Caco-2 (cell line): ENCODE results near the gene MTF1. TPM values are rescaled to one million over a fixed set of nuclear protein-coding genes. Genes with fewer than 3 reads are reported as not detected.

Source experiments
- BruUV-seq: library from RNA; stranded (reverse); fragments of 400-500 nt; replicated peaks from 2 replicates; lab custom pipeline; 2021; lab: Mats Ljungman, UMichigan
- CTCF ChIA-PET: fragments of 300-600 bp; sonication (Branson Sonifier 250); formaldehyde crosslinking; loops from one replicate; lab custom pipeline; 2022; ENCODE audit warnings: antibody characterized with exemption; lab: Charles Lee
- POLR2A ChIA-PET: fragments of 300-600 bp; sonication (Branson Sonifier 250); formaldehyde crosslinking; loops from one replicate; lab custom pipeline; 2022; ENCODE audit warnings: antibody characterized with exemption; lab: Charles Lee
- DNase-seq, 2 experiments: peaks; one replicate each; pipeline versions ENCODE4 v3.0.0 to v3.0.0-alpha.2; 2020 to 2022
- H3K27me3 ChIP-seq: replicated peaks from 2 replicates; pipeline ENCODE4 v1.6.0; 2011; ENCODE audit warnings: low read length; ENCODE audit not compliant: control insufficient read depth, insufficient read depth
- H3K36me3 ChIP-seq: 2 replicates; pipeline ENCODE4 v1.5.1; 2011; ENCODE audit warnings: low read length; ENCODE audit not compliant: control insufficient read depth, insufficient read depth
- H3K4me1 ChIP-seq: fragments of 250-450 bp; sonication (Bioruptor Pico); 2 replicates; pipeline ENCODE4 v1.5.1; 2020; ENCODE audit warnings: mild to moderate bottlenecking
- H3K4me3 ChIP-seq: 2 replicates; pipeline ENCODE4 v1.5.1; 2011; ENCODE audit warnings: low read depth, mild to moderate bottlenecking, control low read depth, low read length
- H3K9me3 ChIP-seq: fragments of 250-450 bp; sonication (Bioruptor Pico); 2 replicates; pipeline ENCODE4 v1.5.1; 2020; ENCODE audit warnings: mild to moderate bottlenecking, moderate library complexity
- H3K27ac Mint-ChIP-seq: one replicate; pipeline ENCODE4 v1.8.0; 2022; ENCODE audit warnings: mixed read lengths; ENCODE audit not compliant: unreplicated experiment
- H3K27me3 Mint-ChIP-seq: one replicate; pipeline ENCODE4 v1.8.0; 2022; ENCODE audit warnings: mixed read lengths; ENCODE audit not compliant: insufficient read depth, unreplicated experiment
- H3K36me3 Mint-ChIP-seq: one replicate; pipeline ENCODE4 v1.8.0; 2022; ENCODE audit warnings: mild to moderate bottlenecking, mixed read lengths; ENCODE audit not compliant: insufficient read depth, unreplicated experiment
- H3K4me1 Mint-ChIP-seq: one replicate; pipeline ENCODE4 v1.8.0; 2022; ENCODE audit warnings: low read depth, mixed read lengths; ENCODE audit not compliant: unreplicated experiment
- H3K4me3 Mint-ChIP-seq: one replicate; pipeline ENCODE4 v1.8.0; 2022; ENCODE audit warnings: mild to moderate bottlenecking, moderate library complexity, mixed read lengths; ENCODE audit not compliant: unreplicated experiment
- H3K9me3 Mint-ChIP-seq: one replicate; pipeline ENCODE4 v1.8.0; 2022; ENCODE audit warnings: mixed read lengths; ENCODE audit not compliant: unreplicated experiment
- intact Hi-C: fragments of 100-400 bp; cut with micrococcal nuclease; formaldehyde crosslinking; loops from one replicate; pipeline ENCODE4 v1.10.0; 2022; ENCODE audit not compliant: unreplicated experiment
- total RNA-seq: library from RNA; stranded (reverse); gene quantifications from 2 replicates; pipeline ENCODE4 v1.2.3, GENCODE V29; 2022
- TF ChIP-seq, protein P1 (sequence below), 2 experiments: fragments of 200-600 bp in 1 of 2; IDR thresholded peaks; 1 replicate in 1 of 2; 2 replicates in 1 of 2; pipeline versions ENCODE4 v1.5.1 to v1.8.0; 2011 to 2022; ENCODE audit warnings: antibody characterized with exemption in 1 of 2, control low read depth in 1 of 2, inconsistent platforms in 1 of 2, low read depth in 1 of 2, low read length in 1 of 2, mild to moderate bottlenecking in 1 of 2, moderate library complexity in 1 of 2; ENCODE audit not compliant: insufficient read depth in 1 of 2, severe bottlenecking in 1 of 2, unreplicated experiment in 1 of 2

The MTF1 gene
- total RNA-seq, 1 experiment from 2014 or later, result 8.4 TPM

DNA sequence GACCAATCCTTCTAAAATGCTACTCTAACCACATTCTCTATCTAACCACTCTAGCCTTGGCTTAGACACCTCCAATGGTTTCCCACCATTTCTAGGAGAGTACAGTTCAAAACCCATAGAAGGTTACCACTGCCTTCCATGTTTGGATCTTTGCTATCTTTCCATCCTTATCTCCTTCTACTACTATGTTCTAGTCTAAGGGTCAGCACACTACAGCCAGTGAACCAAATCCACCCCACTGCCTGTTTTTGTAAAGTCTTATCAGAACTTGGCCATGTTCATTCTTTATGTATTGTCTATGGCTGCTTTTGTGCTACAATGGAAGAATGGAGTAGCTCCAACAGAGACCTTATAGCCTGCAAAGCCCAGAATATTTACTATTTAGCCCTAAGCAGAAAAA is 6.2 kb downstream of the MTF1 start:
- Mint-ChIP-seq H3K9me3 (no peaks in the 10 kb centered on the region), H3K4me3 (no peak overlapping the region), H3K27me3 (no peaks in the 10 kb centered on the region), H3K27ac (peak overlapping the region; percentile 86), H3K4me1 (peaks cover 6% of the 10 kb centered on the region), H3K36me3 (peaks cover 25% of the 10 kb centered on the region)
- H3K4me3 ChIP-seq, result no peak overlapping the region
- BruUV-seq, result no TSS peak
- H3K36me3 ChIP-seq, result no peaks in the 10 kb centered on the region
- POLR2A ChIA-PET, result no interaction called here
- peaks cover under 1% of the 10 kb centered on the region; the same call in 1 of the 2 replicates for H3K4me1 ChIP-seq
- no peaks in the 10 kb centered on the region for H3K27me3 ChIP-seq
- no peaks in the 10 kb centered on the region for H3K9me3 ChIP-seq
- intact Hi-C loops, result no loop called here
- CTCF ChIA-PET, result no interaction called here
- TF ChIP-seq, protein P1, sequence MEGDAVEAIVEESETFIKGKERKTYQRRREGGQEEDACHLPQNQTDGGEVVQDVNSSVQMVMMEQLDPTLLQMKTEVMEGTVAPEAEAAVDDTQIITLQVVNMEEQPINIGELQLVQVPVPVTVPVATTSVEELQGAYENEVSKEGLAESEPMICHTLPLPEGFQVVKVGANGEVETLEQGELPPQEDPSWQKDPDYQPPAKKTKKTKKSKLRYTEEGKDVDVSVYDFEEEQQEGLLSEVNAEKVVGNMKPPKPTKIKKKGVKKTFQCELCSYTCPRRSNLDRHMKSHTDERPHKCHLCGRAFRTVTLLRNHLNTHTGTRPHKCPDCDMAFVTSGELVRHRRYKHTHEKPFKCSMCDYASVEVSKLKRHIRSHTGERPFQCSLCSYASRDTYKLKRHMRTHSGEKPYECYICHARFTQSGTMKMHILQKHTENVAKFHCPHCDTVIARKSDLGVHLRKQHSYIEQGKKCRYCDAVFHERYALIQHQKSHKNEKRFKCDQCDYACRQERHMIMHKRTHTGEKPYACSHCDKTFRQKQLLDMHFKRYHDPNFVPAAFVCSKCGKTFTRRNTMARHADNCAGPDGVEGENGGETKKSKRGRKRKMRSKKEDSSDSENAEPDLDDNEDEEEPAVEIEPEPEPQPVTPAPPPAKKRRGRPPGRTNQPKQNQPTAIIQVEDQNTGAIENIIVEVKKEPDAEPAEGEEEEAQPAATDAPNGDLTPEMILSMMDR (IDR thresholded peaks at IDR 0.05; ENCODE audit: insufficient read depth in 1 of 2, low read depth in 1 of 2, low read length in 1 of 2, severe bottlenecking in 1 of 2, unreplicated experiment in 1 of 2), result no peak
- DNase-seq, result no peak

DNA sequence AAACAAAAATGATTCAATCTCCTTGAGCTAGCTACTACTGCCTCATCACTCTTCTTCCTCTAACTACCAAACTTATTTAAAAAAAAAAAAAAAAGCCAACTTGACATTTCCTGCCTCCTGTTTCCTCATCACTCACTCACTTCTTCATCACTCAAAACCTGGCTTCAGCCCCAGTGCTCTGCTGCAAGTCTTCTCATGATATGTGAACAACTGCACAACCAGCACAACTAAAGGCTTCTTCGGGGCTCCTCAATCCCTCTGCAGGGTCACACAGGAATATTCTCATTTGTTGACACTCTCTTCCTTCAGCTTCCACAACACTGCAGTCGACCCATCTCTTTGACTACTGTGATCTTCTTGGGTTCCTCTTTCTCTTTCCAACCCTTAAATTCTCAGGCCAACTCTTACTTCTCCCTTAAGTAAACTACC is 7.6 kb downstream of the MTF1 start:
- Mint-ChIP-seq H3K27me3 (no peaks in the 10 kb centered on the region), H3K9me3 (no peaks in the 10 kb centered on the region), H3K4me1 (peaks cover 6% of the 10 kb centered on the region), H3K4me3 (no peak overlapping the region), H3K36me3 (peaks cover 17% of the 10 kb centered on the region), H3K27ac (no peak overlapping the region)
- no peaks in the 10 kb centered on the region for H3K9me3 ChIP-seq
- H3K36me3 ChIP-seq, result no peaks in the 10 kb centered on the region
- CTCF ChIA-PET, result interaction anchor here (0.7 kb wide), 1 partner anchor 18 kb away, joined by 4 read pairs; no protein-coding TSS in a partner anchor
- POLR2A ChIA-PET, result interaction anchor here (0.7 kb wide), 1 partner anchor 43 kb away, joined by 6 read pairs; no protein-coding TSS in a partner anchor
- TF ChIP-seq, protein P1 (IDR thresholded peaks at IDR 0.05; ENCODE audit: insufficient read depth in 1 of 2, low read depth in 1 of 2, low read length in 1 of 2, severe bottlenecking in 1 of 2, unreplicated experiment in 1 of 2), result no peak
- DNase-seq, result no peak
- BruUV-seq, result no TSS peak
- H3K4me3 ChIP-seq, result no peak overlapping the region
- intact Hi-C loops, result no loop called here
- H3K4me1 ChIP-seq, result no peaks in the 10 kb centered on the region
- H3K27me3 ChIP-seq, result no peaks in the 10 kb centered on the region

DNA sequence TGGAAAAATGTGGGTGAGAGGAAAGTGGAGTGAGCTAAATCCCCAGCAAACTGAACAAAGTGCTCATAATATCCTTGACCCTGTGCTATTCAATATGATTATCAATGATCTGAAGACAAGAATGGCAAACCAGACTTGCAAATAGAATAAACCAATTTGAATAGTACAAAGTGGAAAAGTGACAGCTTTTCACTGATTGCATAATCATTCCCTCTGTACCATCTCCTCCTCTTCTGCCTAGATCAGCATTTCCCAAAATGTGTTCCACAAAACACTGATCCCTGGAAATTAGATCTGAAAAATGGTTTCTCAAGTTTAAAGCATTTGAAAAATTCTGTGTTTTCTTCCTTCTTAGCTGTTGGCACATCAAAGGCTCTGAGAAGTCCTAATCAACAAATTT is 8.1 kb downstream of the MTF1 start:
- POLR2A ChIA-PET, result interaction anchor here (0.7 kb wide), 1 partner anchor 43 kb away, joined by 6 read pairs; no protein-coding TSS in a partner anchor
- Mint-ChIP-seq H3K4me3 (no peak overlapping the region), H3K4me1 (peaks cover 6% of the 10 kb centered on the region)

More for the DNA sequence above, 8.1 kb downstream of the MTF1 start:
- Mint-ChIP-seq H3K36me3 (peaks cover 17% of the 10 kb centered on the region), H3K9me3 (no peaks in the 10 kb centered on the region), H3K27ac (no peak overlapping the region), H3K27me3 (no peaks in the 10 kb centered on the region)
- Histone ChIP-seq H3K9me3 (no peaks in the 10 kb centered on the region), H3K4me1 (no peaks in the 10 kb centered on the region), H3K27me3 (no peaks in the 10 kb centered on the region), H3K4me3 (no peak overlapping the region), H3K36me3 (no peaks in the 10 kb centered on the region)
- TF ChIP-seq, protein P1 (IDR thresholded peaks at IDR 0.05; ENCODE audit: insufficient read depth in 1 of 2, low read depth in 1 of 2, low read length in 1 of 2, severe bottlenecking in 1 of 2, unreplicated experiment in 1 of 2), result no peak
- no peak for DNase-seq
- CTCF ChIA-PET, result no interaction called here
- intact Hi-C loops, result no loop called here
- BruUV-seq, result no TSS peak
